H1 (cell line): ENCODE measurements around the gene TNFRSF14. TPM values are rescaled to one million over a fixed set of nuclear protein-coding genes. Genes with fewer than 3 reads are reported as not detected.

Experiments used
- ASH2L ChIP-seq: fragments of 200-600, 300-600 bp; sonication (generic); IDR thresholded peaks from one replicate; pipeline ENCODE4 v1.7.1; 2017; ENCODE audit warnings: low read length
- ATF3 ChIP-seq: IDR thresholded peaks from 2 replicates; pipeline ENCODE4 v1.6.1; 2011; ENCODE audit warnings: low read depth, mild to moderate bottlenecking, low read length; ENCODE audit not compliant: insufficient read depth
- BRCA1 ChIP-seq: IDR thresholded peaks from 2 replicates; pipeline ENCODE4 v1.6.1; 2012; ENCODE audit warnings: low read depth, low read length, improper control_type of control experiment
- CBX8 ChIP-seq: fragments of 300-800, 300-1000 bp; sonication (generic); IDR thresholded peaks from 2 replicates; pipeline ENCODE4 v1.7.1; 2016; ENCODE audit warnings: low read depth, low read length, borderline replicate concordance
- CHD2 ChIP-seq: IDR thresholded peaks from 2 replicates; pipeline ENCODE4 v1.6.1; 2012; ENCODE audit warnings: low read length, improper control_type of control experiment
- CHD7 ChIP-seq: fragments of 300-600 bp; sonication (generic); IDR thresholded peaks from 2 replicates; pipeline ENCODE4 v1.7.1; 2012; ENCODE audit warnings: low read length, moderate library complexity, mild to moderate bottlenecking, inconsistent platforms; ENCODE audit not compliant: insufficient replicate concordance
- JUND ChIP-seq: IDR thresholded peaks from 2 replicates; pipeline ENCODE4 v1.6.1; 2011; ENCODE audit warnings: mild to moderate bottlenecking, improper control_type of control experiment, low read length
- NRF1 ChIP-seq: IDR thresholded peaks from 2 replicates; pipeline ENCODE4 v1.6.1; 2011; ENCODE audit warnings: mild to moderate bottlenecking, low read depth, low read length, improper control_type of control experiment
- POLR2A ChIP-seq, 2 experiments: IDR thresholded peaks; 1 replicate in 1 of 2; 2 replicates in 1 of 2; pipeline ENCODE4 v1.6.1; 2011; ENCODE audit warnings: low read depth in 2 of 2, low read length in 2 of 2, mild to moderate bottlenecking in 2 of 2; ENCODE audit errors: control extremely low read depth in 1 of 2
- SIX5 ChIP-seq: IDR thresholded peaks from 2 replicates; pipeline ENCODE4 v1.6.1; 2011; ENCODE audit warnings: mild to moderate bottlenecking, low read depth, low read length
- TCF12 ChIP-seq: IDR thresholded peaks from 2 replicates; pipeline ENCODE4 v1.6.1; 2011; ENCODE audit warnings: low read depth, mild to moderate bottlenecking, low read length
- USF2 ChIP-seq: IDR thresholded peaks from 2 replicates; pipeline ENCODE4 v1.6.1; 2011; ENCODE audit warnings: low read length, improper control_type of control experiment
- polyA plus RNA-seq, 7 experiments: library from polyadenylated mRNA; depleted of rRNA in 3 of 7; stranded (reverse) in 5 of 7; unstranded in 2 of 7; fragments of >200 nt in 5 of 7; fragments of 200-250 nt in 2 of 7; gene quantifications; 1 replicate in 5 of 7; 2 replicates in 1 of 7; 4 replicates in 1 of 7; pipeline versions ENCODE4 v1.2.1 to v1.2.3, GENCODE V29; 2011 to 2013; ENCODE audit warnings: missing spikeins in 2 of 7, mixed read lengths in 2 of 7
- total RNA-seq: library from RNA; stranded (reverse); fragmentation: NEBNext Ultra II Directional; extraction: Animal tissue kit (Norgen Biotek cat#: 25700); gene quantifications from 2 replicates; pipeline ENCODE4 v1.2.1, GENCODE V29; 2021

Gene TNFRSF14
- total and polyA plus RNA-seq, 2 of the 8 experiments (the other 6 are each of a cell fraction or from before 2014, with no cell fraction given): 0.36 to 0.50 TPM

GRCh38 chr1:2561446-2561845 lies 5.3 kb downstream of the TNFRSF14 start (continued):
- no peak for TF ChIP-seq CHD7
- no peak for TF ChIP-seq SIX5
- no peak for TF ChIP-seq POLR2A (IDR thresholded peaks at IDR 0.05; ENCODE audit: control extremely low read depth in 1 of 2, low read depth in 2 of 2, low read length in 2 of 2)
- no peak for TF ChIP-seq BRCA1
- no peak for TF ChIP-seq CHD2
- no peak for TF ChIP-seq JUND
- TF ChIP-seq NRF1: no peak
- no peak for TF ChIP-seq USF2
- no peak for TF ChIP-seq ASH2L
- no peak for TF ChIP-seq ATF3
- no peak for TF ChIP-seq CBX8
- no peak for TF ChIP-seq TCF12
